Fibroblast of lung (primary cell): ENCODE data around the gene UHRF1. TPM values are rescaled to one million over a fixed set of nuclear protein-coding genes. Genes with fewer than 3 reads are reported as not detected.

Experiments
- DNase-seq, 2 donors: peaks; one replicate each; pipeline versions ENCODE4 v3.0.0 to v3.0.0-alpha.2; 2010; ENCODE audit warnings: low read depth in 2 of 2
- H2AFZ ChIP-seq: 2 replicates; pipeline ENCODE4 v1.5.1; 2012; ENCODE audit warnings: low read length, control low read depth, inconsistent platforms
- H3K27ac ChIP-seq: 2 replicates; pipeline ENCODE4 v1.5.1; 2011; ENCODE audit warnings: low read length, control low read depth; ENCODE audit not compliant: insufficient read depth
- H3K27me3 ChIP-seq: 2 replicates; pipeline ENCODE4 v1.5.1; 2011; ENCODE audit warnings: mild to moderate bottlenecking, low read length; ENCODE audit not compliant: control insufficient read depth, insufficient read depth
- H3K36me3 ChIP-seq: 2 replicates; pipeline ENCODE4 v1.5.1; 2011; ENCODE audit warnings: low read length; ENCODE audit not compliant: control insufficient read depth, insufficient read depth
- H3K4me1 ChIP-seq: 2 replicates; pipeline ENCODE4 v1.5.1; 2011; ENCODE audit warnings: low read length; ENCODE audit not compliant: control insufficient read depth, insufficient read depth; ENCODE audit errors: extremely low read depth
- H3K4me2 ChIP-seq: 2 replicates; pipeline ENCODE4 v1.5.1; 2011; ENCODE audit warnings: low read length, control low read depth; ENCODE audit not compliant: insufficient read depth; ENCODE audit errors: extremely low read depth
- H3K4me3 ChIP-seq, 4 experiments: fragments of 200-600 bp in 1 of 4; sonication (generic) in 1 of 4; replicated peaks in 1 of 4; 2 replicates each; pipeline ENCODE4 v1.5.1; 2011 to 2016; ENCODE audit warnings: low read length in 4 of 4, low read depth in 3 of 4, mild to moderate bottlenecking in 3 of 4, control low read depth in 2 of 4, inconsistent platforms in 1 of 4, mixed read lengths in 1 of 4; ENCODE audit not compliant: insufficient read depth in 1 of 4; ENCODE audit errors: control extremely low read depth in 1 of 4
- H3K79me2 ChIP-seq: 2 replicates; pipeline ENCODE4 v1.5.1; 2012; ENCODE audit warnings: mild to moderate bottlenecking, low read length, inconsistent platforms; ENCODE audit not compliant: control insufficient read depth, insufficient read depth
- H3K9ac ChIP-seq: 2 replicates; pipeline ENCODE4 v1.5.1; 2011; ENCODE audit warnings: mild to moderate bottlenecking, low read length, control low read depth; ENCODE audit not compliant: insufficient read depth
- H3K9me3 ChIP-seq: 2 replicates; pipeline ENCODE4 v1.5.1; 2012; ENCODE audit warnings: low read depth, low read length; ENCODE audit not compliant: control insufficient read depth, insufficient read depth
- H4K20me1 ChIP-seq: 2 replicates; pipeline ENCODE4 v1.5.1; 2011; ENCODE audit warnings: low read length; ENCODE audit not compliant: control insufficient read depth, insufficient read depth; ENCODE audit errors: extremely low read depth
- CTCF ChIP-seq, 2 donors: IDR thresholded peaks in 1 of 2; conservative IDR thresholded peaks in 1 of 2; 1 replicate in 1 of 2; 2 replicates in 1 of 2; pipeline ENCODE4 v1.5.1; 2011 to 2012; ENCODE audit warnings: low read length in 2 of 2, control low read depth in 1 of 2, inconsistent platforms in 1 of 2, low read depth in 1 of 2, mild to moderate bottlenecking in 1 of 2
- EZH2 ChIP-seq: IDR thresholded peaks from 2 replicates; pipeline ENCODE4 v1.5.1; 2012; ENCODE audit warnings: low read length, control low read depth, mild to moderate bottlenecking; ENCODE audit errors: missing control alignments
- polyA plus RNA-seq, 2 donors: library from polyadenylated mRNA; depleted of rRNA in 1 of 2; stranded (reverse) in 1 of 2; unstranded in 1 of 2; fragments of >200 nt; gene quantifications; 2 replicates each; pipeline ENCODE4 v1.2.1, GENCODE V29; 2011 to 2012; ENCODE audit warnings: missing spikeins in 1 of 2
- total RNA-seq: library from RNA; depleted of rRNA; stranded (reverse); fragments of >200 nt; gene quantifications from 2 replicates; pipeline ENCODE4 v1.2.1, GENCODE V29; 2014

The UHRF1 gene
- total and polyA plus RNA-seq, 2 donors (not counting 1 experiment from before 2014, with no cell fraction given) = 11.6 to 15.0 TPM

- H3K79me2 ChIP-seq = peaks cover 48% of the 10 kb centered on the region
- H3K27ac ChIP-seq = no peak overlapping the region
- H3K27me3 ChIP-seq = no peaks in the 10 kb centered on the region
- H2AFZ ChIP-seq = no peak overlapping the region
- no peak overlapping the region for H3K9ac ChIP-seq
- peaks cover 2% of the 10 kb centered on the region for H4K20me1 ChIP-seq
- peaks cover 18% of the 10 kb centered on the region for H3K4me1 ChIP-seq
- no peak for TF ChIP-seq EZH2
- no peak for TF ChIP-seq CTCF (conservative IDR thresholded peaks at IDR 0.05 in 1 of 2, IDR thresholded peaks at IDR 0.05 in 1 of 2; ENCODE audit: low read depth in 1 of 2, low read length in 2 of 2)
- no peak for DNase-seq
- H3K4me2 ChIP-seq = no peak overlapping the region
- no peaks in the 10 kb centered on the region for H3K36me3 ChIP-seq
- H3K4me3 ChIP-seq = no peak overlapping the region
- H3K9me3 ChIP-seq = no peaks in the 10 kb centered on the region
Measured at GRCh38 chr19:4981681-4981958, 72.3 kb downstream of the UHRF1 start.

- no peak overlapping the region for H3K4me2 ChIP-seq
- no peak for TF ChIP-seq CTCF (conservative IDR thresholded peaks at IDR 0.05 in 1 of 2, IDR thresholded peaks at IDR 0.05 in 1 of 2; ENCODE audit: low read depth in 1 of 2, low read length in 2 of 2)
- no peak for TF ChIP-seq EZH2
- no peak overlapping the region for H3K4me3 ChIP-seq
- H3K4me1 ChIP-seq = peaks cover 15% of the 10 kb centered on the region
- no peaks in the 10 kb centered on the region for H3K36me3 ChIP-seq
- H3K9ac ChIP-seq = no peak overlapping the region
- peaks cover 52% of the 10 kb centered on the region for H3K79me2 ChIP-seq
- H4K20me1 ChIP-seq = peaks cover 2% of the 10 kb centered on the region
- H3K27ac ChIP-seq = no peak overlapping the region
- H3K27me3 ChIP-seq = no peaks in the 10 kb centered on the region
- no peak overlapping the region for H2AFZ ChIP-seq
- DNase-seq = no peak
- H3K9me3 ChIP-seq = no peaks in the 10 kb centered on the region
Measured at GRCh38 chr19:4983346-4984105, 74.2 kb downstream of the UHRF1 start.

GRCh38 chr19:4984106-4984380 lies 74.7 kb downstream of the UHRF1 start:
- H4K20me1 ChIP-seq = peaks cover 2% of the 10 kb centered on the region
- H3K4me2 ChIP-seq = no peak overlapping the region
- no peak for TF ChIP-seq CTCF (conservative IDR thresholded peaks at IDR 0.05 in 1 of 2, IDR thresholded peaks at IDR 0.05 in 1 of 2; ENCODE audit: low read depth in 1 of 2, low read length in 2 of 2)
- TF ChIP-seq EZH2 = no peak
- H3K79me2 ChIP-seq = peaks cover 49% of the 10 kb centered on the region
- H3K27me3 ChIP-seq = no peaks in the 10 kb centered on the region
- DNase-seq = no peak
- no peak overlapping the region for H2AFZ ChIP-seq
- H3K27ac ChIP-seq = no peak overlapping the region
- H3K9ac ChIP-seq = no peak overlapping the region
- H3K9me3 ChIP-seq = no peaks in the 10 kb centered on the region
- H3K4me1 ChIP-seq = peaks cover 17% of the 10 kb centered on the region
- no peak overlapping the region for H3K4me3 ChIP-seq
- no peaks in the 10 kb centered on the region for H3K36me3 ChIP-seq
